GM23338 (cell line): ENCODE results near the gene YAP1. TPM values are rescaled to one million over a fixed set of nuclear protein-coding genes. Genes with fewer than 3 reads are reported as not detected.

ENCODE experiments used
- ATAC-seq: fragments of 200-7000 bp; cut with Tn5 transposase; 3 replicates; pipeline ENCODE4 v1.9.1; 2020
- DNase-seq: peaks from one replicate; pipeline ENCODE4 v3.0.0-alpha.2; 2015; ENCODE audit warnings: low spot score
- H2AFZ ChIP-seq: fragments of 200-600 bp; sonication (generic); 2 replicates; pipeline ENCODE4 v1.8.0; 2016; ENCODE audit warnings: antibody characterized with exemption, mild to moderate bottlenecking, moderate library complexity
- H3F3A ChIP-seq: fragments of 200-600 bp; sonication (generic); replicated peaks from 2 replicates; pipeline ENCODE4 v1.8.0; 2017; ENCODE audit warnings: antibody characterized with exemption, mixed run types, low read depth
- H3K27ac ChIP-seq: fragments of 200-600 bp; sonication (generic); 2 replicates; pipeline ENCODE4 v1.6.1; 2016; ENCODE audit warnings: low read depth
- H3K27me3 ChIP-seq: fragments of 200-600 bp; sonication (generic); 2 replicates; pipeline ENCODE4 v1.8.0; 2016; ENCODE audit warnings: mild to moderate bottlenecking, mixed run types, moderate library complexity; ENCODE audit not compliant: insufficient read depth
- H3K36me3 ChIP-seq: fragments of 200-600 bp; sonication (generic); 2 replicates; pipeline ENCODE4 v1.8.0; 2016; ENCODE audit warnings: mild to moderate bottlenecking; ENCODE audit not compliant: insufficient read depth
- H3K4me1 ChIP-seq: fragments of 200-600 bp; sonication (generic); 2 replicates; pipeline ENCODE4 v1.8.0; 2016; ENCODE audit warnings: mild to moderate bottlenecking, moderate library complexity; ENCODE audit not compliant: insufficient read depth
- H3K4me2 ChIP-seq: fragments of 200-600 bp; sonication (generic); 2 replicates; pipeline ENCODE4 v1.7.1; 2017; ENCODE audit warnings: mixed run types
- H3K4me3 ChIP-seq: fragments of 200-600 bp; sonication (generic); 2 replicates; pipeline ENCODE4 v1.6.1; 2016; ENCODE audit warnings: mixed run types
- H3K79me2 ChIP-seq: fragments of 200-600 bp; sonication (generic); replicated peaks from 2 replicates; pipeline ENCODE4 v1.8.0; 2017; ENCODE audit warnings: mild to moderate bottlenecking; ENCODE audit not compliant: insufficient read depth
- H3K9me2 ChIP-seq: fragments of 200-600 bp; sonication (generic); 2 replicates; pipeline ENCODE4 v1.8.0; 2017; ENCODE audit not compliant: insufficient read depth
- H4K20me1 ChIP-seq: fragments of 200-600 bp; sonication (generic); replicated peaks from 2 replicates; pipeline ENCODE4 v1.8.0; 2017; ENCODE audit warnings: mild to moderate bottlenecking; ENCODE audit not compliant: insufficient read depth
- H3K27ac Mint-ChIP-seq: 2 replicates; pipeline ENCODE4 v1.8.0; 2020; ENCODE audit warnings: inconsistent platforms, mild to moderate bottlenecking, moderate library complexity, mixed read lengths
- H3K27me3 Mint-ChIP-seq: 3 replicates; pipeline ENCODE4 v1.8.0; 2022; ENCODE audit warnings: low read depth, mild to moderate bottlenecking, moderate library complexity, mixed read lengths, inconsistent platforms; ENCODE audit not compliant: insufficient read depth, poor library complexity
- H3K36me3 Mint-ChIP-seq: 3 replicates; pipeline ENCODE4 v1.8.0; 2021; ENCODE audit warnings: low read depth, mild to moderate bottlenecking, inconsistent platforms, moderate library complexity, mixed read lengths
- H3K4me1 Mint-ChIP-seq: 3 replicates; pipeline ENCODE4 v1.8.0; 2020; ENCODE audit warnings: mild to moderate bottlenecking, inconsistent platforms, mixed read lengths
- H3K4me3 Mint-ChIP-seq: 3 replicates; pipeline ENCODE4 v1.8.0; 2021; ENCODE audit warnings: moderate library complexity, mild to moderate bottlenecking, inconsistent platforms, mixed read lengths
- H3K9me3 Mint-ChIP-seq: 3 replicates; pipeline ENCODE4 v1.8.0; 2020; ENCODE audit warnings: moderate library complexity, mild to moderate bottlenecking, inconsistent platforms, mixed read lengths
- CREB1 ChIP-seq: fragments of 250-450 bp; sonication (Bioruptor Pico); IDR thresholded peaks from 2 replicates; pipeline ENCODE4 v1.5.0; 2020; ENCODE audit warnings: low read depth, mild to moderate bottlenecking, moderate library complexity
- CTCF ChIP-seq, 2 experiments: fragments of 200-600 bp in 1 of 2; sonication (generic) in 1 of 2; conservative IDR thresholded peaks; 2 replicates each; pipeline versions ENCODE4 v1.5.1 to v1.6.1; 2016 to 2017; ENCODE audit warnings: antibody characterized with exemption in 2 of 2, low read depth in 2 of 2, mild to moderate bottlenecking in 2 of 2, moderate library complexity in 1 of 2
- NANOG ChIP-seq: IDR thresholded peaks from 2 replicates; pipeline ENCODE4 v1.6.1; 2016; ENCODE audit warnings: antibody characterized with exemption, borderline replicate concordance
- STAT1 ChIP-seq: IDR thresholded peaks from one replicate; pipeline ENCODE4 v1.6.1; 2016; ENCODE audit warnings: antibody characterized with exemption; ENCODE audit not compliant: unreplicated experiment
- ZNF114 ChIP-seq: fragments of 250-450 bp; sonication (Bioruptor Pico); IDR thresholded peaks from 2 replicates; pipeline ENCODE4 v1.5.0; 2020; ENCODE audit warnings: mild to moderate bottlenecking, moderate library complexity
- ZNF331 ChIP-seq: fragments of 250-450 bp; sonication (Bioruptor Pico); IDR thresholded peaks from 2 replicates; pipeline ENCODE4 v1.5.0; 2020; ENCODE audit warnings: low read depth, mild to moderate bottlenecking, moderate library complexity
- ZNF462 ChIP-seq: fragments of 250-450 bp; sonication (Bioruptor Pico); IDR thresholded peaks from 2 replicates; pipeline ENCODE4 v1.5.0; 2020; ENCODE audit warnings: mild to moderate bottlenecking, moderate library complexity
- polyA plus RNA-seq: library from polyadenylated mRNA; unstranded; fragments of >200 nt; fragmentation: Nextera tagmentation; extraction: Ambion mirVana; gene quantifications from 2 replicates; pipeline ENCODE4 v1.2.1, GENCODE V29; 2016
- total RNA-seq: library from RNA; depleted of rRNA; stranded (reverse); fragments of >200 nt; shearing (Covaris generic); gene quantifications from 2 replicates; pipeline ENCODE4 v1.2.3, GENCODE V29; 2014

Gene YAP1
- total and polyA plus RNA-seq, 2 experiments from 2014 or later, result 17.2 to 155 TPM

GRCh38 chr11:102186551-102187191 lies 76.4 kb downstream of the YAP1 start:
- TF ChIP-seq ZNF114 (no peak), CTCF (conservative IDR thresholded peaks at IDR 0.05; ENCODE audit: low read depth in 2 of 2) (no peak), ZNF331 (CRISPR knock-in tag) (no peak), NANOG (no peak)
- Histone ChIP-seq H3K9me2 (no peaks in the 10 kb centered on the region), H3K4me2 (no peak overlapping the region), H3K4me3 (no peak overlapping the region), H3K79me2 (peaks cover 41% of the 10 kb centered on the region), H4K20me1 (no peaks in the 10 kb centered on the region), H3K36me3 (no peaks in the 10 kb centered on the region), H3K27me3 (no peaks in the 10 kb centered on the region), H3F3A (no peaks in the 10 kb centered on the region), H3K27ac (no peak overlapping the region), H2AFZ (no peak overlapping the region), H3K4me1 (peaks cover 19% of the 10 kb centered on the region)
- peak; percentile 52 for DNase-seq
- H3K27me3 Mint-ChIP-seq, result peaks cover 2% of the 10 kb centered on the region
- no peaks in the 10 kb centered on the region for H3K9me3 Mint-ChIP-seq
- H3K4me1 Mint-ChIP-seq, result peaks cover 45% of the 10 kb centered on the region
- peak overlapping the region; percentile 10; the same call in 1 of the 2 replicates for H3K27ac Mint-ChIP-seq
- peaks cover 14% of the 10 kb centered on the region for H3K36me3 Mint-ChIP-seq
- peak; percentile 74 for ATAC-seq
- H3K4me3 Mint-ChIP-seq, result no peak overlapping the region

DNA sequence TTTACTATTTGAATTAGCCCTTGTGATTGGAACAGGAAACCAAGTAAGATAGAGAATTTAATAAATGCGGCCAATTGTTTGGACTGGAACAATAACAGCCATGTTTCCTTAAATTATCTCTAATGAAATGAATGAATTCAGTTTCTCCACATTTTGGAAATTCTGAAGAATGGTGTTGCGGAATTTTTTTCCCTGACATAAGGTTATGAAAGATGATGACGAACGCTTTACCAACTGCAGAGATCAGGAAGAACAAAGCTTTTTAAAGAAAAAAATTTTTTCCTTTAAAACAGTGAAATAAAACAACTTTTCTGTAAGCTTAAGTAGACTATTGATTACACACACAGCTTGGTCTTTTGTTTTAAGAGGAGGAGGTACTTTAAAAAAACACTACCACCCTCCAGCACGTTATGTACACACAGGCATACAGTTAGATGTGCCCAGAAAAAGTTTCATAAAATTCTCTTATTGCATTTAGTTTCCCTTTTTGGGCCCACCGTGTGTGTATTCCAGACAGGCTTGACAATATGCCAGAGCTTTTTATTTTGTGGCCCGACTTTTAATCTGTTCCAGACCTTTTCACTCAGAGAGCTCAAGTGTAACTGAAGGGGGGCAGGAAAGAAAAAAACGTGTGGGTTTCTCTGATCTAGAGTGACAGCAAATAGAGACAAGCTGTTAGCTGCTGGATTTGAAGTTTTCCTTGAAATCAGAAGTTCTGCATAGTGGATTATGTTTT lies 77.3 kb downstream of the YAP1 start:
- H3K36me3 Mint-ChIP-seq, result peaks cover 12% of the 10 kb centered on the region; the same call in 2 of the 3 replicates
- no peak overlapping the region for H3K4me3 Mint-ChIP-seq
- H3K9me3 Mint-ChIP-seq, result no peaks in the 10 kb centered on the region
- H3K27me3 Mint-ChIP-seq, result peaks cover 2% of the 10 kb centered on the region
- H3K27ac Mint-ChIP-seq, result no peak overlapping the region; the same call in 1 of the 2 replicates
- peaks cover 53% of the 10 kb centered on the region for H3K4me1 Mint-ChIP-seq
- H3K36me3 ChIP-seq, result no peaks in the 10 kb centered on the region
- H2AFZ ChIP-seq, result no peak overlapping the region
- H3K9me2 ChIP-seq, result no peaks in the 10 kb centered on the region
- DNase-seq, result no peak
- H4K20me1 ChIP-seq, result no peaks in the 10 kb centered on the region
- no peak overlapping the region for H3K4me2 ChIP-seq
- peaks cover 35% of the 10 kb centered on the region for H3K79me2 ChIP-seq
- H3K27me3 ChIP-seq, result no peaks in the 10 kb centered on the region
- 0 out of 2 replicates have a peak overlapping the region, but pooled peaks have one; percentile 13 for H3K27ac ChIP-seq
- no peak overlapping the region for H3K4me3 ChIP-seq
- H3F3A ChIP-seq, result no peaks in the 10 kb centered on the region
- no peak for ATAC-seq
- H3K4me1 ChIP-seq, result peaks cover 19% of the 10 kb centered on the region
- TF ChIP-seq ZNF114, result no peak
- no peak for TF ChIP-seq STAT1
- no peak for TF ChIP-seq ZNF462 (CRISPR knock-in tag)
- TF ChIP-seq CTCF (conservative IDR thresholded peaks at IDR 0.05; ENCODE audit: low read depth in 2 of 2), result no peak
- TF ChIP-seq CREB1 (CRISPR knock-in tag), result no peak
